IMR-90 (cell line): ENCODE data around the gene SENP7. TPM values are rescaled to one million over a fixed set of nuclear protein-coding genes. Genes with fewer than 3 reads are reported as not detected.

Experiments
- ATAC-seq: fragments of 200-7000 bp; cut with Tn5 transposase; 2 replicates; pipeline ENCODE4 v1.9.1; 2020; ENCODE audit warnings: low read depth, mild to moderate bottlenecking, moderate library complexity
- BruUV-seq: library from RNA; stranded (reverse); fragments of 400-500 nt; replicated peaks from 2 replicates; lab custom pipeline; 2021; lab: Mats Ljungman, UMichigan
- CTCF ChIA-PET: fragments of 300-600 bp; formaldehyde crosslinking; extraction: SDS; loops from one replicate; lab custom pipeline; 2021; ENCODE audit warnings: antibody characterized with exemption; lab: Yijun Ruan, JAX
- POLR2A ChIA-PET: fragments of 300-600 bp; sonication (Branson Sonifier 250); formaldehyde crosslinking; loops from one replicate; lab custom pipeline; 2022; ENCODE audit warnings: antibody characterized with exemption; ENCODE audit not compliant: unreplicated experiment; lab: Charles Lee
- DNase-seq: peaks from one replicate; pipeline ENCODE4 v3.0.0; 2013
- H2AFZ ChIP-seq: replicated peaks from 2 replicates; pipeline ENCODE3; 2013; ENCODE audit warnings: low read length, mild to moderate bottlenecking; ENCODE audit not compliant: poor library complexity
- H2AK5ac ChIP-seq: 2 replicates; pipeline ENCODE4 v1.6.1; 2013; ENCODE audit warnings: low read depth, low read length, inconsistent platforms
- H2AK9ac ChIP-seq: replicated peaks from 2 replicates; pipeline ENCODE3; 2013; ENCODE audit warnings: mild to moderate bottlenecking, low read depth, low read length, moderate library complexity; ENCODE audit not compliant: poor library complexity
- H2BK120ac ChIP-seq: 2 replicates; pipeline ENCODE4 v1.6.1; 2013; ENCODE audit warnings: low read depth, low read length, inconsistent platforms
- H2BK15ac ChIP-seq: 3 replicates; pipeline ENCODE4 v1.6.1; 2013; ENCODE audit warnings: low read depth, low read length, inconsistent platforms
- H2BK20ac ChIP-seq: 2 replicates; pipeline ENCODE4 v1.6.1; 2013; ENCODE audit warnings: low read depth, mild to moderate bottlenecking, inconsistent platforms, low read length, moderate library complexity
- H2BK5ac ChIP-seq: 2 replicates; pipeline ENCODE4 v1.6.1; 2013; ENCODE audit warnings: mild to moderate bottlenecking, low read depth, low read length, inconsistent platforms; ENCODE audit not compliant: poor library complexity, severe bottlenecking
- H3K14ac ChIP-seq: replicated peaks from 2 replicates; pipeline ENCODE4 v1.6.1; 2013; ENCODE audit warnings: low read depth, low read length, inconsistent platforms
- H3K18ac ChIP-seq: 2 replicates; pipeline ENCODE4 v1.6.1; 2013; ENCODE audit warnings: low read depth, low read length, control low read depth
- H3K23ac ChIP-seq: 2 replicates; pipeline ENCODE4 v1.6.1; 2013; ENCODE audit warnings: low read depth, low read length, inconsistent platforms
- H3K27ac ChIP-seq: 2 replicates; pipeline ENCODE4 v1.5.1; 2013; ENCODE audit warnings: mild to moderate bottlenecking, control low read depth, low read length; ENCODE audit not compliant: insufficient read depth
- H3K27me3 ChIP-seq: 2 replicates; pipeline ENCODE4 v1.6.1; 2013; ENCODE audit warnings: low read length; ENCODE audit not compliant: control insufficient read depth, insufficient read depth
- H3K36me3 ChIP-seq: 2 replicates; pipeline ENCODE4 v1.6.1; 2013; ENCODE audit warnings: low read length, mixed read lengths; ENCODE audit not compliant: control insufficient read depth, insufficient read depth
- H3K4ac ChIP-seq: 2 replicates; pipeline ENCODE4 v1.6.1; 2013; ENCODE audit warnings: low read depth, low read length, inconsistent platforms
- H3K4me1 ChIP-seq: 2 replicates; pipeline ENCODE4 v1.6.1; 2013; ENCODE audit warnings: low read length, mixed read lengths; ENCODE audit not compliant: control insufficient read depth, insufficient read depth
- H3K4me2 ChIP-seq: 2 replicates; pipeline ENCODE4 v1.6.1; 2013; ENCODE audit warnings: low read depth, mild to moderate bottlenecking, control low read depth, low read length, moderate library complexity
- H3K4me3 ChIP-seq: 2 replicates; pipeline ENCODE4 v1.5.1; 2013; ENCODE audit warnings: low read depth, mild to moderate bottlenecking, control low read depth, low read length, moderate library complexity; ENCODE audit not compliant: insufficient read depth
- H3K56ac ChIP-seq: 2 replicates; pipeline ENCODE4 v1.6.1; 2013; ENCODE audit warnings: low read length, inconsistent platforms; ENCODE audit not compliant: insufficient read depth; ENCODE audit errors: extremely low read depth
- H3K79me1 ChIP-seq, 2 experiments: 2 replicates each; pipeline ENCODE4 v1.6.1; 2013; ENCODE audit warnings: low read length in 2 of 2, inconsistent platforms in 1 of 2, low read depth in 1 of 2
- H3K9ac ChIP-seq: 2 replicates; pipeline ENCODE4 v1.6.1; 2013; ENCODE audit warnings: low read depth, low read length, control low read depth
- H3K9me1 ChIP-seq: 2 replicates; pipeline ENCODE4 v1.6.1; 2013; ENCODE audit warnings: low read length, inconsistent platforms; ENCODE audit not compliant: insufficient read depth
- H3K9me3 ChIP-seq: 2 replicates; pipeline ENCODE4 v1.6.1; 2013; ENCODE audit warnings: low read length; ENCODE audit not compliant: control insufficient read depth, insufficient read depth
- H4K20me1 ChIP-seq: 2 replicates; pipeline ENCODE4 v1.6.1; 2013; ENCODE audit warnings: low read length, inconsistent platforms; ENCODE audit not compliant: insufficient read depth
- H4K5ac ChIP-seq: 2 replicates; pipeline ENCODE4 v1.6.1; 2013; ENCODE audit warnings: mild to moderate bottlenecking, low read depth, low read length, control low read depth
- H4K8ac ChIP-seq, 2 experiments: 2 replicates each; pipeline ENCODE4 v1.6.1; 2013; ENCODE audit warnings: low read depth in 2 of 2, low read length in 2 of 2, control low read depth in 1 of 2, inconsistent platforms in 1 of 2
- H4K91ac ChIP-seq: 2 replicates; pipeline ENCODE4 v1.6.1; 2013; ENCODE audit warnings: low read depth, low read length, inconsistent platforms; ENCODE audit not compliant: insufficient read depth
- BHLHE40 ChIP-seq: fragments of 150-350 bp; IDR thresholded peaks from 2 replicates; pipeline ENCODE4 v1.6.1; 2016; ENCODE audit warnings: mild to moderate bottlenecking, low read depth, low read length
- CEBPB ChIP-seq: IDR thresholded peaks from 2 replicates; pipeline ENCODE4 v1.6.1; 2012; ENCODE audit warnings: low read depth, low read length, improper control_type of control experiment
- CHD1 ChIP-seq: IDR thresholded peaks from 2 replicates; pipeline ENCODE4 v1.6.1; 2012; ENCODE audit warnings: low read depth, low read length, improper control_type of control experiment
- FOS ChIP-seq: fragments of 150-350 bp; IDR thresholded peaks from 2 replicates; pipeline ENCODE4 v1.6.1; 2016; ENCODE audit warnings: low read depth, low read length
- MAZ ChIP-seq: IDR thresholded peaks from 2 replicates; pipeline ENCODE4 v1.6.1; 2012; ENCODE audit warnings: low read depth, mild to moderate bottlenecking, low read length, improper control_type of control experiment, moderate library complexity, borderline replicate concordance
- MXI1 ChIP-seq: IDR thresholded peaks from 2 replicates; pipeline ENCODE4 v1.6.1; 2012; ENCODE audit warnings: low read depth, mild to moderate bottlenecking, low read length, moderate library complexity, borderline replicate concordance
- NFE2L2 ChIP-seq: fragments of 150-350 bp; IDR thresholded peaks from 2 replicates; pipeline ENCODE4 v1.6.1; 2016; ENCODE audit warnings: low read depth, mild to moderate bottlenecking, low read length
- POLR2A ChIP-seq: IDR thresholded peaks from 2 replicates; pipeline ENCODE4 v1.6.1; 2012; ENCODE audit warnings: mild to moderate bottlenecking, low read depth, low read length
- RAD21 ChIP-seq: IDR thresholded peaks from 2 replicates; pipeline ENCODE4 v1.6.1; 2012; ENCODE audit warnings: low read length, improper control_type of control experiment
- RCOR1 ChIP-seq: IDR thresholded peaks from 2 replicates; pipeline ENCODE4 v1.6.1; 2012; ENCODE audit warnings: mild to moderate bottlenecking, low read length, improper control_type of control experiment; ENCODE audit not compliant: insufficient replicate concordance
- RFX5 ChIP-seq: IDR thresholded peaks from 2 replicates; pipeline ENCODE4 v1.8.0; 2012; ENCODE audit warnings: low read depth, mild to moderate bottlenecking, low read length, moderate library complexity
- SMC3 ChIP-seq: fragments of 150-350 bp; IDR thresholded peaks from 2 replicates; pipeline ENCODE4 v1.6.1; 2016; ENCODE audit warnings: low read depth, mild to moderate bottlenecking, antibody characterized with exemption, low read length, moderate library complexity
- WGBS, 2 experiments: methylation state at CpG; one replicate each; pipeline versions ENCODE4 v1.1.5 to v1.1.7; 2013; ENCODE audit warnings: missing lambda C conversion rate in 2 of 2; ENCODE audit not compliant: insufficient read length in 1 of 2; ENCODE audit errors: extremely low coverage in 2 of 2; 5-methylcytosine and 5-hydroxymethylcytosine counted together
- dilution Hi-C: fragments of 300-500 bp; cut with HindIII; formaldehyde crosslinking; loops from one replicate; pipeline ENCODE4 v1.14.3; 2018; ENCODE audit warnings: low sequenced_read_pairs; ENCODE audit not compliant: unreplicated experiment
- in situ Hi-C: fragments of 300-500 bp; cut with MboI; formaldehyde crosslinking; loops from 3 replicates; pipeline ENCODE4 v1.14.3; 2019; ENCODE audit warnings: low sequenced_read_pairs, inconsistent platforms, mixed read lengths
- intact Hi-C: fragments of 100-400 bp; cut with micrococcal nuclease; formaldehyde crosslinking; loops from 2 replicates; pipeline ENCODE4 v1.10.0; 2022
- polyA plus RNA-seq, 3 experiments: library from polyadenylated mRNA; depleted of rRNA; stranded (reverse); fragments of >200 nt; gene quantifications; 2 replicates each; pipeline ENCODE4 v1.2.3, GENCODE V29; 2012; ENCODE audit warnings: low replicate concordance in 1 of 3
- total RNA-seq: library from RNA; depleted of rRNA; stranded (reverse); fragments of >200 nt; gene quantifications from 2 replicates; pipeline ENCODE4 v1.2.3, GENCODE V29; 2012
- TF ChIP-seq, protein P1 (sequence below): fragments of 150-350 bp; IDR thresholded peaks from 2 replicates; pipeline ENCODE4 v1.6.1; 2016; ENCODE audit warnings: low read depth, mild to moderate bottlenecking, low read length, moderate library complexity, borderline replicate concordance
- TF ChIP-seq, protein P2 (sequence below): fragments of 150-350 bp; IDR thresholded peaks from 2 replicates; pipeline ENCODE4 v1.6.1; 2017; ENCODE audit warnings: mild to moderate bottlenecking, antibody characterized with exemption, low read length, low read depth
- TF ChIP-seq, protein P3 (sequence below): conservative IDR thresholded peaks from 2 replicates; pipeline ENCODE4 v1.5.1; 2012; ENCODE audit warnings: mild to moderate bottlenecking, low read depth, low read length, improper control_type of control experiment

SENP7 gene
- total and polyA plus RNA-seq, 2 of the 4 experiments (the other 2 are of a cell fraction): 5.5 to 8.4 TPM

DNA sequence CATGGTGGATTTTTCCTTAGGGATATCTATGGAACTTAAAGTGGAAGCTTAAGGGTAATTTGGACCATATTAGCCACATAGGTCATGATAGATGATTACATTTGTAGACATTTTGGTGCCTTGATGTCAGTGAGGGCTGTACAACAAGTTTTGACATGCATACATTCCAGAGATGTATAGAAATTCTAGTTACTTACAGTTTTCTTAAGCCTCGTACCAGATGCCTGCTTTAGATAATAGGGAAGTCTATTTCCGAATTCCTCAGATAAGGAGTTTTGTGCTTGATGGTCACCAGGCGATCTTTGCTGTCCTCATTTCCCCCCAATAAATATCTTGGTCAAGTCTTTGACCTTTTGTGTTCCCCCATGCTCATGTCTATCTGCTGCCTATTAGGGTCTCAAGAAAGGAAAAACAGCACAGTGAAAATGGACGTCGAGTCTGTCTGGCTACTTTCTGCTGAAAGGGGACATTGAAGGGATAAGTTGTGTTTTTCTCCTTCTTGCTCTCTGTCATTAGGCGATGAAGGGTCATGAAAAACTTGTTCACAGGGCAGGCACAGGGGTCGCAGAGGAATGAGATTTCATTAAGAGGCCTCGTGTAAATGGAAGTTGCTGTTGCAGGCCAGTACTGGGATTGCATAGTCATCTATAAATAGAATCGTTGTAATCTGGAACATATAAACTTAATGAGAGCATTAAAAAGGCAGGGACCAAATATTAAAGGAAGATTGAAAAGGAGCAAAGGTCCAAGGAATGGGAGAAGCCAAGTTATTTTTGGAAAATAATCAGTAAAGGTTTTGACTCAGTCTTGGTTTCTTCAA, 20.0 kb upstream of the SENP7 start:
- in situ Hi-C loops: no loop called here
- TF ChIP-seq CHD1 (no peak), POLR2A (no peak), RFX5 (no peak), MAZ (no peak), RAD21 (no peak), BHLHE40 (no peak), RCOR1 (no peak), NFE2L2 (no peak), SMC3 (no peak), FOS (no peak), CEBPB (no peak), MXI1 (no peak)
- TF ChIP-seq, protein P1, sequence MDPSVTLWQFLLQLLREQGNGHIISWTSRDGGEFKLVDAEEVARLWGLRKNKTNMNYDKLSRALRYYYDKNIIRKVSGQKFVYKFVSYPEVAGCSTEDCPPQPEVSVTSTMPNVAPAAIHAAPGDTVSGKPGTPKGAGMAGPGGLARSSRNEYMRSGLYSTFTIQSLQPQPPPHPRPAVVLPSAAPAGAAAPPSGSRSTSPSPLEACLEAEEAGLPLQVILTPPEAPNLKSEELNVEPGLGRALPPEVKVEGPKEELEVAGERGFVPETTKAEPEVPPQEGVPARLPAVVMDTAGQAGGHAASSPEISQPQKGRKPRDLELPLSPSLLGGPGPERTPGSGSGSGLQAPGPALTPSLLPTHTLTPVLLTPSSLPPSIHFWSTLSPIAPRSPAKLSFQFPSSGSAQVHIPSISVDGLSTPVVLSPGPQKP: no peak
- TF ChIP-seq, protein P2, sequence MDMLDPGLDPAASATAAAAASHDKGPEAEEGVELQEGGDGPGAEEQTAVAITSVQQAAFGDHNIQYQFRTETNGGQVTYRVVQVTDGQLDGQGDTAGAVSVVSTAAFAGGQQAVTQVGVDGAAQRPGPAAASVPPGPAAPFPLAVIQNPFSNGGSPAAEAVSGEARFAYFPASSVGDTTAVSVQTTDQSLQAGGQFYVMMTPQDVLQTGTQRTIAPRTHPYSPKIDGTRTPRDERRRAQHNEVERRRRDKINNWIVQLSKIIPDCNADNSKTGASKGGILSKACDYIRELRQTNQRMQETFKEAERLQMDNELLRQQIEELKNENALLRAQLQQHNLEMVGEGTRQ: no peak
- TF ChIP-seq, protein P3, sequence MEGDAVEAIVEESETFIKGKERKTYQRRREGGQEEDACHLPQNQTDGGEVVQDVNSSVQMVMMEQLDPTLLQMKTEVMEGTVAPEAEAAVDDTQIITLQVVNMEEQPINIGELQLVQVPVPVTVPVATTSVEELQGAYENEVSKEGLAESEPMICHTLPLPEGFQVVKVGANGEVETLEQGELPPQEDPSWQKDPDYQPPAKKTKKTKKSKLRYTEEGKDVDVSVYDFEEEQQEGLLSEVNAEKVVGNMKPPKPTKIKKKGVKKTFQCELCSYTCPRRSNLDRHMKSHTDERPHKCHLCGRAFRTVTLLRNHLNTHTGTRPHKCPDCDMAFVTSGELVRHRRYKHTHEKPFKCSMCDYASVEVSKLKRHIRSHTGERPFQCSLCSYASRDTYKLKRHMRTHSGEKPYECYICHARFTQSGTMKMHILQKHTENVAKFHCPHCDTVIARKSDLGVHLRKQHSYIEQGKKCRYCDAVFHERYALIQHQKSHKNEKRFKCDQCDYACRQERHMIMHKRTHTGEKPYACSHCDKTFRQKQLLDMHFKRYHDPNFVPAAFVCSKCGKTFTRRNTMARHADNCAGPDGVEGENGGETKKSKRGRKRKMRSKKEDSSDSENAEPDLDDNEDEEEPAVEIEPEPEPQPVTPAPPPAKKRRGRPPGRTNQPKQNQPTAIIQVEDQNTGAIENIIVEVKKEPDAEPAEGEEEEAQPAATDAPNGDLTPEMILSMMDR: no peak

More for the DNA sequence above, 20.0 kb upstream of the SENP7 start:
- H2AK5ac ChIP-seq: no peak overlapping the region
- ChIA-PET CTCF (no interaction called here), POLR2A (no interaction called here)
- H2AK9ac ChIP-seq: no peak overlapping the region
- no peaks in the 10 kb centered on the region for H3K36me3 ChIP-seq
- no peaks in the 10 kb centered on the region for H3K79me1 ChIP-seq
- H3K4me3 ChIP-seq: no peak overlapping the region
- H2BK120ac ChIP-seq: no peak overlapping the region
- no peak overlapping the region for H2BK15ac ChIP-seq
- no peak overlapping the region for H2BK20ac ChIP-seq
- no peak overlapping the region; the same call in 1 of the 2 replicates for H4K5ac ChIP-seq
- no peak overlapping the region for H3K4ac ChIP-seq
- dilution Hi-C loops: no loop called here
- no peak overlapping the region for H3K18ac ChIP-seq
- no peak overlapping the region for H3K56ac ChIP-seq
- no peak overlapping the region for H3K27ac ChIP-seq
- 60% methylated on average over 1 of the region's 9 CpGs; no CpG with 5 or more reads in 1 of the 2 experiments for WGBS, 2 experiments
- H3K23ac ChIP-seq: no peak overlapping the region
- no peak overlapping the region for H3K4me2 ChIP-seq
- H3K14ac ChIP-seq: no peak overlapping the region
- intact Hi-C loops: no loop called here
- ATAC-seq (no peak), DNase-seq (no peak)
- no peaks in the 10 kb centered on the region for H4K20me1 ChIP-seq
- H2BK5ac ChIP-seq: no peak overlapping the region
- no peak overlapping the region for H4K8ac ChIP-seq
- no peaks in the 10 kb centered on the region for H3K9me1 ChIP-seq
- no peak overlapping the region for H3K9ac ChIP-seq
- BruUV-seq: no TSS peak
- no peak overlapping the region for H2AFZ ChIP-seq
- peaks cover 2% of the 10 kb centered on the region for H3K4me1 ChIP-seq
- H4K91ac ChIP-seq: no peak overlapping the region
- H3K27me3 ChIP-seq: peaks cover 2% of the 10 kb centered on the region; the same call in 1 of the 2 replicates
- no peaks in the 10 kb centered on the region for H3K9me3 ChIP-seq
